GM19328 (cell line): ENCODE results near the gene SLC30A2.

ENCODE experiments used
- ATAC-seq: cut with Tn5 transposase; IDR thresholded peaks from one replicate; pipeline ENCODE4 v1.9.1; 2021; ENCODE audit warnings: mild to moderate bottlenecking, moderate library complexity; ENCODE audit not compliant: unreplicated experiment

The SLC30A2 gene

DNA sequence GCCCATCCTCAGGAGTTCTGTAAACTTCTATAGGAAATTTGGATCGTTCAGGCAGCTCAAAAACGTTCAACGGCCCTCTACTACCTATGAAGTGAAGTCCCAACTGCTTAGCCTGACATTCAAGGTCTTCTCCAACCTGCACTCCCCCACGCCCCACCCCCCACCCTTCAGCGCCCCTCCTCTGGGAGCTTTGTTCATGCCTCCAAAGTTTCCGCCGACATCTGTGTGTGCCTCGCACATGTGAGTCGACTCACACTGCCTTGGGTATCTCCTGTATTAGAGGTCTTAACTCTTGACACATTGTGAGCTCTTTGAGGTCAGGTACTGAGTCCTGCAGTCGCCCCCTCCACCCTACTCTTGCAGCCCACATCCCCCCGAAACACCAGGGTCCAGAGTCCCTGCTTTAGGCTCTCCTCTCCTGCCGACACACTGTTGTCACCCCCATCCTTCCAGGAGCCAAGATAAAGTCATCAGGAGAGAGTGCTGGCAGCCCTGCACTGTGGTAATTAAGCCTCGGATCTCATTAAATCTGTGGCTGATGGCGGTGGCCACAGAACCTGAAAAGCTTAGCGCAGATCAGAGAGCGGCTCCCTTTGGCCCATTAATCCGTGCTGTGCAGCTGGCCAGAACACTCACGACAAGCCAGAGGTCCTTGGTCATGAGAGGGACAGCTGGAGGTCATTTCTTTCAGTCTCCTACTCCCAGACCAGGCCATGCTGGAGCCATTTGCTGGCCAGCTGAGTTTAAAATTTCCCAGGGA is 46.7 kb downstream of the SLC30A2 start:
- ATAC-seq, result no peak

GRCh38 chr1:25997828-25998761 is 47.8 kb downstream of the SLC30A2 start, which contains the start of gene PAFAH2:
Gene PAFAH2 (minus strand): TSS chr1:25998063. CDS start chr1:25990816, 7,247 bp downstream.
- peak; percentile 96 for ATAC-seq

GRCh38 chr1:25996966-25997827 is 48.7 kb downstream of the SLC30A2 start:
- no peak for ATAC-seq

GRCh38 chr1:25994402-25995150 is 51.3 kb downstream of the SLC30A2 start:
- ATAC-seq, result no peak

GRCh38 chr1:25993197-25993951 is 52.5 kb downstream of the SLC30A2 start:
- ATAC-seq, result no peak

- ATAC-seq, result no peak
These were observed 53.2 kb downstream of the SLC30A2 start for GRCh38 chr1:25992689-25993171.

- ATAC-seq, result no peak
These were observed 53.8 kb downstream of the SLC30A2 start for GRCh38 chr1:25991937-25992688.

- no peak for ATAC-seq
These were observed 55.1 kb downstream of the SLC30A2 start for GRCh38 chr1:25990702-25991395.

GRCh38 chr1:25990251-25990650 is 55.7 kb downstream of the SLC30A2 start:
- ATAC-seq, result no peak

- no peak for ATAC-seq
These were observed 56.3 kb downstream of the SLC30A2 start for GRCh38 chr1:25989440-25990234.

DNA sequence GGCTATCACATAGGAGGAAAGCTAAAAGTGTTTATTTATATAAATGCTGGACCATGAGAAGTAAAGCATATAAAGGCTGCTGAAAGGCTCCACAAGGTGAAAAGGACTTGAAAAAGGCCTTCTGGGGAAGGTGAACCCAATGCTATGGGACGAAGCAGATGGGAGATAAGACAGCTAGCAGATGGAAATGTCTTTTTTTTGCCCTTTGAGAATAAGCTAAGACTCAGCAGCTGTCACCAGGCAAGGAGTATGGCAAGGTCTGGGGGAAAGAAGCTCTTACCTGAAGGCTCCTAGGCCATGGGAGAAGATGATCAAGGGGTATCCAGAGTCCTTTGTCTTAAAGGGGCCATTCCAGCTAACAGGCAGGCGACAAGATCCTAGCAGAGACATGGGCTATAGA is 58.0 kb downstream of the SLC30A2 start:
- no peak for ATAC-seq
